Fibroblast of skin of left quadriceps (primary cell): ENCODE results near the gene XRCC5.
A peak's percentile ranks its signal among the peaks of the same experiment; 100 is the strongest.

Source experiments
- DNase-seq, 2 experiments: peaks; one replicate each; pipeline ENCODE4 v3.0.0-alpha.2; 2013; ENCODE audit warnings: low read depth in 2 of 2

XRCC5 gene

GRCh38 chr2:216084547-216084946 is 24.6 kb upstream of the XRCC5 start:
- no peak for DNase-seq

- DNase-seq: no peak
Observed at GRCh38 chr2:216086207-216086893, 22.8 kb upstream of the XRCC5 start.

DNA sequence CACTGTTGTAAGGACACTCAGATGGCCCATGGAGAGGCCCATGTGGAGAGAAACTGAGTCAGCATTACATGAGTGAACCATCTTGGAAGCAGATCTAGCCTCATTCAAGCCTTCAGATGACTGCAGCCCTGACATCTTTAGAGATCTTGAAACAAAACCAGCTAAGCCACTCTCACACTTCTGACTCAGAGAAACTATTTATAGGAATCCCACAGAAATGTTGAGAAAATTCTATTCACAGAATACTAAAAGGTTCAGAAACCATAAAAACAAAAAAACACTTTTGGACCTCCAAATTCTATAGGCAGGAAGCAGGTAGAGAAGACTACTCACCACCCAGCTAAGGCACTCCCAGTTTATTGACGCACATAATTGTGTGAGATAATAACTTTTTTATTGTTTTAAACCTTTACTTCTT is 18.8 kb upstream of the XRCC5 start:
- DNase-seq: no peak

DNA sequence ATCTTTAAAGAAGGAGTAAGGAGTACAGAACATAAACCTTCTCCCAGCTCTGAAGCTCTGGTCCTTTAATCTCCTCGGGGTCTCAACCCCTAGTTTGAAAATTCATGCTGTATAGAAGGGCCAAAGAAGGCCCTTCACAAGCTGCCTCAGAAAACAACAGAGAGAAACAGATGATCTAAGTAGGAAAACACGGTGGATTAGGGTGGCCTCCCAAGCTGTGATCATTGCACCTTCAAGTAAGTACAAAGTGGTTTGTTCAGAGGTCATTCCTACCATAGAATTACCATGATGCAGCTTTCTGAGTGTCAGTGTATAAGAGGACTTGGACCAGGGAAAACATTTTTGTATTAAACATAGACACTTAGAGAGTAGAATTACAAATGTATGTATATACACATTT is 16.5 kb upstream of the XRCC5 start:
- no peak for DNase-seq

- DNase-seq: no peak
Observed at GRCh38 chr2:216094701-216095100, 14.4 kb upstream of the XRCC5 start.

DNA sequence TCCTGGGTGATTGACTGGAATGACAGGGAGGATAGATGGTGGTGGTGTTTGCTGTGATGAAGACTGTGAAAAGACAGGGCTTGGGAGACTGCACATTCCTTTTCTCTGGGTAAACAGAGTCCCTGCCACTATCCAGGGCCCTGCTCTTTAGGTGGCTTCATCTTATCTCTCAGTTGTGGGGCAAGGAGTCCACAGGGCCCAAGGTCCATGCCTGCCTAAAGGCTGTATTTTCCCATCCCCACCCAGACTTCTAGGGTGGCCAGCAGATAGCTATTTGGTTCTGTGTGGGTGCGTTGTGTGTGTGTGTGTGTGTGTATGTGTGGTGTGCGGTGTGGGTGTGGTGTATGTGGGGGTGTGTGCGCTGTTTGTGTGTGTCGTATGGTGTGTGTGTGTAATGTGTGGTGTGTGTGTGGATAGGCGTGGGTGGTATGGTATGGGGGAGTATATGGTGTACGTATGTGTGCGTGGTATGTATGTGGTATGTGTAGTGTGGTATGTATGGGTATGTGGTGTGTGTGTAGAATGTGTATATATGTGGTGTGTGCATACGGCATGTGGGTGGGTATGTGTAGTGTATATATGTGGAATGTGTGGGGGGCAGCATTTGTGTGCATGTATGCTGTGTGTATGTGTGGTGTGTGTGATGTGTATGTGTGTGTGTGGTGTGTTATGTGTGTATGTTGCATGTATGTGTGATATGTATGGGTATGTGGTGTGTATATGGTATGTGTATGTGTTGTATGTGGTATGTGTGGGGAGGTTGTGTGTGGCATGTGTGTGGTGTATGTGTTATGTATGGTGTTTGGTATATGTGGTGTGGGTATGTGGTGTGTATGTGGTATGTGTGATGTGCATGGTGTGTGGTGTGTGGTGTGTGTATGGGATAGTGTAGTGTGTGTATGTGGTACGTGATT is 10.5 kb upstream of the XRCC5 start:
- DNase-seq: no peak

DNA sequence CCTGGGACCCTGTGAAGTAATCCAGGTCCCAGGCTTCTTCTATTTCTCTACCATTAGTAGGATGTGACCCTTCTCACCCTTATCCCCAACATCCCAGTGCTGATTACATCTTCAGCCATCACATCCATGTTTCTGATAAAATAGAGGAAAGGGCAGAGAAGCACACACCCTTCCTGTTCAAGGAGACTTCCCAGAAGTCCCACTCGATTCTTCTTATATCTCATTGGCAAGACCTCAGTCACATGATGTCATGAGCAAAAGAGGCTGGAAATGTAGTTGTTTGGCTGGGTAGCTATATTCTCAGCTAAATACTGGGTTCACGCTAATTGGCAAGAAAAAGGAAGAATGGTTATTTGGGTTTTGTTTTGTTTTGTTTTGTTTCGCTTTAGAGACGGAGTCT is 8.0 kb upstream of the XRCC5 start:
- DNase-seq: no peak

- no peak for DNase-seq
Observed at GRCh38 chr2:216103213-216103612, 5.9 kb upstream of the XRCC5 start.

- no peak for DNase-seq
Observed at GRCh38 chr2:216104691-216105090, 4.5 kb upstream of the XRCC5 start.

DNA sequence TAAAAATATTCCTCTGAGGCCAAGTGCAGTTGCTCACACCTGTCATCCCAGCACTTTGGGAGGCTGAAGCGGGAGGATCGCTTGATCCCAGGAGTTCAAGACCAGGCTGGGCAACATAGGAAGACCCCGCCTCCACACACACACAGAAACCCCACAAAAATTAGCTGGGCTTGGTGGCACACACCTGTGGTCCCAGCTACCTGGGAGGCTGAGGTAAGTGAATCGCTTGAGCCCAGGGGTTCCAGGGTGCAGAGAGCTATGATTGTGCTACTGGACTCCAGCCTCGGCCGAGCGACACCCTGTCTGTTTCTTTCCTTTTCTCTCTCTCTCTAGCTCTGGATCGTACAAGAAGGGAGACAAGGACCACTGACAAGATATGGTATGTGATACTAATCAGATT is 1.8 kb upstream of the XRCC5 start:
- DNase-seq: no peak

DNA sequence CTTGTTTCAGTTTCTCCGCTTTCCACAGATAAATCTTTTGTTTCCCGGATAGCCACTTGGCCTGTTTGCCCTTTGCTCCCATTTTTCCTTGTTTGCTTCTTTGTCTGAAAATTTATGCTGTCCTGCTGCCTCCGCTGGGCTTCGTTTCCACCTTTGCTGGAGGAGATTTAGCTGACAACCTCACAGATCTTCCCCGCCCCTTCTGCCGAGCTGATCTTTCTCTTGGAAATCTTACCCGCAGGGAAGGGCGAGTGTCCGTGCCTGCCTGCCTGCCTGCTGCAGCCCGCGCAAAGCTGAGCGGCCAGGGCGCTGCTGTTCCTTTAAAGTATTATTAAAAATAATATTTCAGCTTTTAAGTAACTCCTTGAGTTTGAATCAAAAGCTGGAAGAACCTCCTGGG is 1.4 kb upstream of the XRCC5 start:
- DNase-seq: no peak

DNA sequence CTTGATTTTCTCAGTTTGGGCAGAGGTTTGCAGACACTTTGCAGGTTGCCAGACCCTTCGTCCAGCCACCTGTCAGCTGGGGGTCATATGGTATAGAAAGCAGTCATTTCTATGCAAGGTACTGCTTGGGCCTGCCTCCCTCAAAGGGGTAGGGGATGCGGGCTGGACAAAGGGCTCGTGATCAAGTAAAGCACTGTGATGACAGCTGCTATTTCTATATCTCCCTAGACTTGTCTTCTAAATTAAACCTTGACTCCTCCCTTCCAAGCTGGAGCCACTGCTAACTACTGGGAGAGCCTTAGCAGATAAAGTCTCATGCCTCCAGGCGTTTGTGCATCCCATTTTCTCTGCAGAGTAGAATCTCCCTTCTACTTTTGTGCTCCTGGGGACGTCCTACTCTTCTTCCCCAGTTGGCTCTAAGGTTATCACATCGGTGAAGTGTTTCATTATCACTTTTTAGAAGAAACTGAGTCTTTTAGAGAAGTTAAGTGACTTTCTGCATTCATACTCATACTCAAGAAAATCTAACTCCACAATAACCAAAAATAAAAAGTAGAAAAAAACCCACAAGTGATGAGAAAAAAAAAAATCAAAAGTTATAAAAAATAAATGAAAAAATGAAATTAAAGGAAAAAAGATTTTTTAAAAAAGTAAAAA is 710 bp upstream of the XRCC5 start:
- DNase-seq: no peak

DNA sequence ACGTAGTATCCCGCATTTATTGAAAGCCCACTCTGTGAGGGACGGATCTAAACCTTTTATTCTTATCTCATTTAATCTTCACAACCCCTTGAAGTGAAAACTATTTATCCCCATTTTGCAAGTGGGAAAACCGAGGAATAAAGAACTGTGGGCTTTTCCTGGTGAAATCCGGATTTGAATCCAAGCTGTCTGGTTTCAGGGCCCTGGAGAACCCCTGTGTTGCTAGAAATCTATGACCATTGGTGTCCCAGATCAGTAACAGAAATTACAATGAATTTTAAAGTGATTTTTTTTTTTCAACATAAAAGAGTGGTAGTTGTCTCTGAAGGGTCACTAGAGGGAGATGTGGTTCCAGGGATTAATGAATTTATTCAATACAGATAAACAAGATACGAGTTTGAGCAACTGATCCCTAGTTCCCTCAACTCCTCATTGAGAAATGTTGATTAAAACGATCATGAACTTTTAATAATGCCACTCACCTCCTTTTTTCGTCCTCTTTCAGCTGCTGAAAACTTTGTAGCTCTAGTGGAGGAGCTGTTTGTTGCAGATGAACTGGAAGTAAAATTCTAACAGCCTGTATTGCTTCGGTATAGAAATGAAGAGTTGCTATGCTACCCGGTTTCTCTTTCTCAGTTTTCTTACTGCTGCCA is 940 bp downstream of the XRCC5 start:
- DNase-seq: peak in 1 of 2 experiments; percentile 20

GRCh38 chr2:216110620-216111019 is 1.5 kb downstream of the XRCC5 start:
- DNase-seq: no peak

DNA sequence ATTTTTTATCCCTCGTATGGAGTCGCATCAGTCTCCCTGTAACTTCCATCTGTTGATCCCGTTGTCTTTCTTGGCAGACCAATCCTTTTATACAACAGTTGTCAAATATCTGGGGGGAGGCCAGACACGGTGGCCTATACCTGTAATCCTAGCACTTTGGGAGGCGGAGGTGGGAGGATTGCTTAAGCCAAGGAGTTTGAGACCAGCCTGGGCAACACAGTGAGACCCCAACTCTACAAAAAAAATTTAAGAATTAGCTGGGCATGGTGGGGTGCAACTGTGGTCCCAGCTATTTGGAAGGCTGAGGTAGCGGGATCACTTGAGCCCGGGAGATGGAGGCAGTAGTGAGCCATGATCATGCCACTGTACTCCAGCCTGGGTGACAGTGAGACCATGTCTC is 2.0 kb downstream of the XRCC5 start:
- no peak for DNase-seq

DNA sequence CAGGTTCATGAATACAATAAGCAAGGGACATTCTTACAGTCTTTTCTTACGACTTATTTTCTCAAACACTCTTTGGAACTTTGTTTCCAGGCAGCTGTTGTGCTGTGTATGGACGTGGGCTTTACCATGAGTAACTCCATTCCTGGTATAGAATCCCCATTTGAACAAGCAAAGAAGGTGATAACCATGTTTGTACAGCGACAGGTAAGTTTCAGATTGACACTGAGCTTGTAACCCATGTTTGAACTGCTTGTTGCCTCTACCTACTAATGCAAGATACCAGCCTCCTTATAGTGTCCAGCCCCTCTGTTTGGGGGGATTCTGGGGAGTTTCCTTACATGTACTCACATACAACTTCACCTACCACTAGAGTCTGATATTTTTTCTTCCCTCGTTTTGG is 3.8 kb downstream of the XRCC5 start:
- no peak for DNase-seq

- DNase-seq: no peak
Observed at GRCh38 chr2:216113572-216113971, 4.4 kb downstream of the XRCC5 start.

GRCh38 chr2:216114382-216114713 is 5.2 kb downstream of the XRCC5 start:
- DNase-seq: no peak

DNA sequence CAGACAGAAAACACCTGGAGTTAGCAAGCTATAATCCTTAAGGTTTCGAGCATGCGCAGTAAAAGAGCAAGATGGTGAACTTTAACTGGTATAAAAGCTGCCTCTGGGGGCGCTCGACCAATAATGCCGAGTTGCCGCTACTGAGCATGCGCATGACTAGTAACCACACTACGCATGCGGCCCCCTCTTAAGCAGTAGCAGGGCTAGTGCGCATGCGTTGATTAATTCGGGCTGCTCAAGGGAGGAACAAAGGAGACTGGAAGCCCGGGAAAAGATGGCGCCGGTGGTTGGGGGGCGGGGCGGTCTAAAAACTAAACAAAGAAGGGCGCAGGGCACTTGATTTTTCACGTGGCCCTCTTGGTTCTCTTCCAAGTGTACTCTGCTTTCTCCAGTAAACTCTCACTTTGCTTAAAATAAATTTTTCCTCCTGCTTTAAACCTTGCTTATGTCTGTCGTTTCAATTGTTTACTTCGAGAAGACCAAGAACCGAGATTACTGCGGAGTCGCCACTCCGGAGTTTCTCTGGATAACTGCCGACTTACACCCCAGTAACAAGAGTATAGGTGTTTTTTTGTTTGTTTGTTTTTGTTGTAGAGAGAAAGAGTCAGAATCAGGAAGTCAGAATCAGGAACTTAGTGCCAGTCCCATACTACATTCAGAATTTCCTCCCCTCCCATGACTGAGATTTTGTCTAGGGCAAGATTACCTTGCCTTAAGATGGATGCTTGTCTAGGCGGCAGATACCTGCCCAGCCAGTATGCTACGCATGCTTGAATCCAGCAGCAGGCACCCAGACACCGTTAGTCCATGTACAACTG is 5.8 kb downstream of the XRCC5 start:
- peak; percentile 99 for DNase-seq

DNA sequence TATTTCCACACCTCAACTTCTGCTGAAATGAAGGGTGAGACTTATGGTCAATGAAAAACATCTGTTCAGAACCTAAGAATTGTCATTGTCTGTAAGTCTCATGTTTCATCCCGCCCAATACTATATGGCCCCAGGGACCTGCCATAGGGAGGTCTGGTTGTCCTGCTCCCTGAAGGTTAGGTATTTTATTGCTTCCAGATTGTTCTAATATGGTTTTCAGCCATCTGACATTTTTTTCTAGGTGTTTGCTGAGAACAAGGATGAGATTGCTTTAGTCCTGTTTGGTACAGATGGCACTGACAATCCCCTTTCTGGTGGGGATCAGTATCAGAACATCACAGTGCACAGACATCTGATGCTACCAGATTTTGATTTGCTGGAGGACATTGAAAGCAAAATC is 7.3 kb downstream of the XRCC5 start:
- DNase-seq: peak in 1 of 2 experiments; percentile 23

GRCh38 chr2:216117561-216118340 is 8.6 kb downstream of the XRCC5 start:
- DNase-seq: peak in 1 of 2 experiments; percentile 53
